Ovary (tissue), 9 donors: ENCODE results near the gene MRFAP1. TPM values are rescaled to one million over a fixed set of nuclear protein-coding genes. Genes with fewer than 3 reads are reported as not detected.

Experiments used
- DNase-seq, 5 donors: peaks; one replicate each; pipeline ENCODE4 v3.0.0-alpha.2; 2019 to 2020
- H3K27ac ChIP-seq, 2 donors: fragments of 200-600 bp; one replicate each; pipeline versions ENCODE4 v1.5.1 to v1.8.0; 2019 to 2022
- H3K27me3 ChIP-seq: fragments of 200-600 bp; one replicate; pipeline ENCODE4 v1.8.0; 2022
- H3K36me3 ChIP-seq: fragments of 200-600 bp; sonication (generic); one replicate; pipeline ENCODE4 v1.5.1; 2019
- H3K4me1 ChIP-seq: one replicate; pipeline ENCODE4 v1.8.1; 2013; ENCODE audit warnings: mild to moderate bottlenecking, moderate library complexity; ENCODE audit not compliant: insufficient read depth
- H3K4me3 ChIP-seq: fragments of 200-600 bp; sonication (generic); one replicate; pipeline ENCODE4 v1.5.1; 2017
- H3K9me3 ChIP-seq, 2 donors: fragments of 200-600 bp in 1 of 2; sonication (generic) in 1 of 2; one replicate each; pipeline versions ENCODE4 v1.5.1 to v1.8.1; 2013 to 2019; ENCODE audit warnings: mild to moderate bottlenecking in 1 of 2, moderate library complexity in 1 of 2
- EP300 ChIP-seq: sonication (generic); formaldehyde crosslinking; IDR thresholded peaks from one replicate; pipeline ENCODE4 v1.6.1; 2017; ENCODE audit warnings: antibody characterized with exemption
- POLR2A ChIP-seq: fragments of 450-650 bp; IDR thresholded peaks from one replicate; pipeline ENCODE4 v1.6.1; 2017; ENCODE audit warnings: antibody characterized with exemption, mild to moderate bottlenecking, moderate library complexity
- WGBS, 3 donors: extraction: QIAGEN DNeasy Blood & Tissue Kit in 1 of 3; methylation state at CpG; one replicate each; pipeline versions ENCODE4 v1.1.5 to v1.1.7; 2013 to 2017; 5-methylcytosine and 5-hydroxymethylcytosine counted together
- intact Hi-C, 4 donors: fragments of 100-400 bp; cut with DNase I; formaldehyde crosslinking; loops; one replicate each; pipeline versions ENCODE4 v1.11.0 to v1.15.1; 2022 to 2023
- polyA plus RNA-seq, 2 donors: library from polyadenylated mRNA; stranded (reverse); fragments of 200-250 nt in 1 of 2; fragments of 350-450 nt in 1 of 2; fragmentation: Illumina TruSeq in 1 of 2; extraction: RNeasy Lipid Tissue Mini Kit (QIAGEN cat#74804) in 1 of 2; gene quantifications; one replicate each; pipeline ENCODE4 v1.2.3, GENCODE V29; 2013 to 2014
- total RNA-seq, 7 donors: library from RNA; depleted of rRNA in 2 of 7; stranded (reverse); fragments of >200 nt in 2 of 7; fragmentation: NEBNext Ultra II Directional in 3 of 7; extraction: Animal tissue kit (Norgen Biotek cat#: 25700) in 3 of 7; gene quantifications; one replicate each; pipeline versions ENCODE4 v1.1.0 to v1.2.4, GENCODE V29; 2016 to 2023
- TF ChIP-seq, protein P1 (sequence below), 3 donors: fragments of 450-650 bp in 2 of 3; fragments of 200-600 bp in 1 of 3; IDR thresholded peaks; one replicate each; pipeline versions ENCODE4 v1.5.1 to v1.8.0; 2016 to 2022; ENCODE audit warnings: antibody characterized with exemption in 3 of 3, mild to moderate bottlenecking in 1 of 3
- donor health status: DM: no; HTN: no; CAD: no; lungs with moderate emphysema.
- donor health status: DM: no; HTN: no; CAD: no.
- donor health status: Bipolar disorder and iron deficiency.
- donor health status: DM: yes; HTN: yes; CAD: no.
- donor health status: DM: no; HTN: no; CAD: no.
- donor health status: DM: yes; HTN: yes; CAD: no.

Gene MRFAP1
- total and polyA plus RNA-seq, 9 donors: 154 to 367 (median 324) TPM

DNA sequence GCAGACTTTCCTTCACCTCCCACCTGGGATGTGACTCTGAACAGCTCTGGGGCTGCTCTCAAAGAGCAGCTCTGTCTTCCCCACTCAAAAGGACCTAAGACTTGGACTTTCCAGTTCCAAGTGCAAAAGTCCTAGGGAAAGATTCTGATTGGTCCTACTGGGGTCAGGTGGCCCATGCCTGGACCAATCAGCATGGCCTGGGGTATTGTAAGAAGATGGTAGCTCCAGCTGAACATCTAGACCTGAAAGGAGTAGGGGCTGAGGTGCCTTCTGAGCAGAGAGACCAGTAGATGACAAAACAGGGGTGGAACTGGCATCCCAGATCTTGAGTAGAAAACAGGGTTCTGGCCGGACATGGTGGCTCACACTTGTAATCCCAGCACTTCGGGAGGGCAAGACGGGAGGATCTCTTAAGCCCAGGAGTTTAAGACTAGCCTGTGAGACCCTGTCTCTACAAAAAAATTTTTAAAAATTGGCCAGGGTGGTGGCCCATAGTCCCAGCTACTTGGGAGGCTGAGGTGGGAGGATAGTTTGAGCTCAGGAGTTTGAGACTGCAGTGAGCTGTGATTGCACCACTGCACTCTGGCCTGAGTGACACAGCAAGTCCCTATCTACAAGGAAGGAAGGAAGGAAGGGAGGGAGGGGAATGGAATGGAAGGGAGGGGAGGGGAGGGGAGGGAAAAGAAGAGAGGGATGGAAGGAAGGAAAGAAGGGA is 27.4 kb upstream of the MRFAP1 start:
- H3K4me3 ChIP-seq: no peak overlapping the region
- no peak for DNase-seq
- no peaks in the 10 kb centered on the region for H3K27me3 ChIP-seq
- intact Hi-C loops: no loop called here
- H3K27ac ChIP-seq: no peak overlapping the region
- no peaks in the 10 kb centered on the region for H3K4me1 ChIP-seq
- H3K9me3 ChIP-seq: peaks cover 0 to 5% of the 10 kb centered on the region in 2 donors
- TF ChIP-seq EP300 (no peak), POLR2A (no peak)
- TF ChIP-seq, protein P1, sequence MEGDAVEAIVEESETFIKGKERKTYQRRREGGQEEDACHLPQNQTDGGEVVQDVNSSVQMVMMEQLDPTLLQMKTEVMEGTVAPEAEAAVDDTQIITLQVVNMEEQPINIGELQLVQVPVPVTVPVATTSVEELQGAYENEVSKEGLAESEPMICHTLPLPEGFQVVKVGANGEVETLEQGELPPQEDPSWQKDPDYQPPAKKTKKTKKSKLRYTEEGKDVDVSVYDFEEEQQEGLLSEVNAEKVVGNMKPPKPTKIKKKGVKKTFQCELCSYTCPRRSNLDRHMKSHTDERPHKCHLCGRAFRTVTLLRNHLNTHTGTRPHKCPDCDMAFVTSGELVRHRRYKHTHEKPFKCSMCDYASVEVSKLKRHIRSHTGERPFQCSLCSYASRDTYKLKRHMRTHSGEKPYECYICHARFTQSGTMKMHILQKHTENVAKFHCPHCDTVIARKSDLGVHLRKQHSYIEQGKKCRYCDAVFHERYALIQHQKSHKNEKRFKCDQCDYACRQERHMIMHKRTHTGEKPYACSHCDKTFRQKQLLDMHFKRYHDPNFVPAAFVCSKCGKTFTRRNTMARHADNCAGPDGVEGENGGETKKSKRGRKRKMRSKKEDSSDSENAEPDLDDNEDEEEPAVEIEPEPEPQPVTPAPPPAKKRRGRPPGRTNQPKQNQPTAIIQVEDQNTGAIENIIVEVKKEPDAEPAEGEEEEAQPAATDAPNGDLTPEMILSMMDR (IDR thresholded peaks at IDR 0.05): no peak
- H3K36me3 ChIP-seq: no peaks in the 10 kb centered on the region
- WGBS, 3 donors: 91 to 98% (median 96%) methylated on average over 3 of the region's 3 CpGs

DNA sequence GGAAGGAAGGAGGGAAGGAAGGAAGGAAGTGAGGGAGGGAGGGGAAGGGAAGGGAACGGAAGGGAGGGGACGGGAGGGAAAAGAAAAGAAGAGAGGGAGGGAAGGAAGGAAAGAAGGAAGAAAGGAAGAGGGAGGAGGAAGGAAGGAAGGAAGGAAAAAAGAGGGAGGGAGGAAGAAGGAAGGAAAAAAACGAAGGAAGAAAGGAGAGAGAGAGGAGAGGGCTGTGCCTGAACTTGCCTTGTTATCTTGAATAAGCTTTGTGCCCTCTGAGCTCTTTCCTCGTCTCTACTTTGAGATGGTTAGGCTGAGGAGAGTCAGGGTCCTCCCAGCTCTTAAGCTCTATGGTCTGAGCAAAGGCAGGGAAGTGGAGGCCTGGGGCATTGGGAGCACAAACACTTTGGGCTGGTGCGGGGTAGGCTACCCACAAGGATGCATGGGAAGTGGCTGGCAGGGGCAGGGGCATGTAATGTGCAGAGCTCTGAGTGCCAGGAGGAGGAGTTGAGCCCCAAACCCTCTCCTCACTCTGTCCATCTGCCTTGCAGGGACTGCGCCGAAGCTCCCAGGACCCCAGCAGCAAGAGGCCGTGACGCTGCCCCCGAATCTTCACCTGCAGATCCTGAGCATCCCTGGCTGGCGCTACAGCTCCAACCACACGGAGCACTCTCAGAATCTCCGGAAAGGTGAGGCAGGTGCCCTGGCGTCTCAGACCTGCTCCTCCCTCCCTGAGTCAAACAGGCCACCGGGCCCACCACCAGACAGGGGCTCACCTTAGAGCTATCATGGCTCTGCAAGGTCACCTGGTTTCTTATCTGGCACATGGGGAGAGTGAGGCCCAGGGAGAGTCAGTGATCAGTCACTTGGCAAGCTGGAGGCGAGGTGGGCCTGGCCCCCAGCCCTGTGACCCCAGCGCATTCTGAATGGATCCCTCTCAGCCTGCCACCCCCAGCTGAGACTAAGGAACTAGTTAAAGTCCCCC is 26.5 kb upstream of the MRFAP1 start:
- Histone ChIP-seq H3K27me3 (no peaks in the 10 kb centered on the region), H3K9me3 (peaks cover 0 to 5% of the 10 kb centered on the region in 2 donors), H3K4me1 (no peaks in the 10 kb centered on the region), H3K27ac (no peak overlapping the region), H3K4me3 (no peak overlapping the region), H3K36me3 (no peaks in the 10 kb centered on the region)
- 80 to 85% (median 82%) methylated on average over 17 of the region's 17 CpGs for whole genome bisulfite sequencing, 3 donors
- intact Hi-C loops: no loop called here
- TF ChIP-seq EP300 (no peak), POLR2A (no peak)
- TF ChIP-seq, protein P1 (IDR thresholded peaks at IDR 0.05): no peak
- no peak for DNase-seq

DNA sequence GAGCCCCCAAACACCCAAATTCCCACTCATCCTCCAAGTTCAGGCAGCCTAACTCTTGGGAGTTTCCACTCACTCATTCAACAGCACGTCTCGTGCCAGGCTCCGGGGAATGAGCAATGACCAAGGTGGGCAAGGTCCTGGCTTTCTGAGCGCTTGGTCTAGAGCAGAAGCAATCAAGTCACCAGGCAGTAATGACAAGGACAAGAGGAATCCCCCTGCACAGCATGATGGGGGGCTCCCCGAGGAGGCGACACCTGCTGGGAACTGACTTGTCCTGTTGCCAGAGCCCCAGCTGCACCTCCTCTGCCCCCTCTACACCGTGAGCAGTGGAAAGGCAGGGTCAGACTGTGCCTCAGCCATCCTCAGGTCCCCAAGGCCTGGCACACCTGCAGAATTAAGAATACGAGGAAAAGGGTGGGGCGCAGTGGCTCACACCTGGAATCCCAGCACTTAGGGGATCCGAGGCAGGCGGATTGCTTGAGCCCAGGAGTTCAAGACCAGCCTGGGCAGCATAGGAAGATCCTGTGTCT is 25.7 kb upstream of the MRFAP1 start:
- no peaks in the 10 kb centered on the region for H3K4me1 ChIP-seq
- no peaks in the 10 kb centered on the region for H3K27me3 ChIP-seq
- no peak overlapping the region for H3K27ac ChIP-seq
- H3K36me3 ChIP-seq: no peaks in the 10 kb centered on the region
- no peak overlapping the region for H3K4me3 ChIP-seq
- H3K9me3 ChIP-seq: peaks cover 0 to 5% of the 10 kb centered on the region in 2 donors
- no peak for DNase-seq
- TF ChIP-seq POLR2A (no peak), EP300 (no peak)
- TF ChIP-seq, protein P1 (IDR thresholded peaks at IDR 0.05): no peak
- WGBS, 3 donors: 74 to 77% (median 75%) methylated on average over 11 of the region's 11 CpGs
- intact Hi-C loops: no loop called here
